Type B pancreatic cell (in vitro differentiated cells): Measurements from ENCODE around the gene EIF2AK2. TPM values are rescaled to one million over a fixed set of nuclear protein-coding genes. Genes with fewer than 3 reads are reported as not detected.
A peak's percentile ranks its signal among the peaks of the same experiment; 100 is the strongest.
"Not testable (repeated sequence)": the region's sequence is repeated elsewhere in the genome, so short reads cannot be mapped to it uniquely, and the experiment has no call there.

Experiments
- DNase-seq: peaks from one replicate; pipeline ENCODE4 v3.0.0; 2021; ENCODE audit warnings: mixed read lengths; ENCODE audit not compliant: unreplicated experiment; ENCODE audit errors: extremely low spot score
- H3K27ac Mint-ChIP-seq: 2 replicates; pipeline ENCODE4 v1.8.0; 2021; ENCODE audit warnings: mild to moderate bottlenecking, mixed read lengths
- H3K27me3 Mint-ChIP-seq: 2 replicates; pipeline ENCODE4 v1.8.0; 2021; ENCODE audit warnings: mixed read lengths
- H3K36me3 Mint-ChIP-seq: 2 replicates; pipeline ENCODE4 v1.8.0; 2021; ENCODE audit warnings: mixed read lengths
- H3K4me1 Mint-ChIP-seq: one replicate; pipeline ENCODE4 v1.8.0; 2021; ENCODE audit warnings: mixed read lengths; ENCODE audit not compliant: unreplicated experiment
- H3K4me3 Mint-ChIP-seq: 2 replicates; pipeline ENCODE4 v1.8.0; 2021; ENCODE audit warnings: mild to moderate bottlenecking, mixed read lengths
- H3K9me3 Mint-ChIP-seq: 2 replicates; pipeline ENCODE4 v1.8.0; 2021; ENCODE audit warnings: mixed read lengths
- long read RNA-seq: library from polyadenylated mRNA; unstranded; transcript quantifications from one replicate; pipeline ENCODE4 v2.0.0, GENCODE V29; 2020
- total RNA-seq: library from RNA; stranded (reverse); gene quantifications from 2 replicates; pipeline ENCODE4 v1.2.1, GENCODE V29; 2021; ENCODE audit warnings: low replicate concordance
- TF ChIP-seq, protein P1 (sequence below): fragments of 200-600 bp; sonication (generic); conservative IDR thresholded peaks from 2 replicates; pipeline ENCODE4 v1.5.0; 2021; ENCODE audit warnings: antibody characterized with exemption, mild to moderate bottlenecking

Gene EIF2AK2
- 34.9 and 37.9 TPM in 2 replicates for total RNA-seq
- long read RNA-seq, full-length matches to known transcripts: 16 of 58 reads
- long read RNA-seq, partial matches to known transcripts: 22 of 58 reads
- long read RNA-seq, other reads (novel, unspliced or antisense): 20 of 58 reads

DNA sequence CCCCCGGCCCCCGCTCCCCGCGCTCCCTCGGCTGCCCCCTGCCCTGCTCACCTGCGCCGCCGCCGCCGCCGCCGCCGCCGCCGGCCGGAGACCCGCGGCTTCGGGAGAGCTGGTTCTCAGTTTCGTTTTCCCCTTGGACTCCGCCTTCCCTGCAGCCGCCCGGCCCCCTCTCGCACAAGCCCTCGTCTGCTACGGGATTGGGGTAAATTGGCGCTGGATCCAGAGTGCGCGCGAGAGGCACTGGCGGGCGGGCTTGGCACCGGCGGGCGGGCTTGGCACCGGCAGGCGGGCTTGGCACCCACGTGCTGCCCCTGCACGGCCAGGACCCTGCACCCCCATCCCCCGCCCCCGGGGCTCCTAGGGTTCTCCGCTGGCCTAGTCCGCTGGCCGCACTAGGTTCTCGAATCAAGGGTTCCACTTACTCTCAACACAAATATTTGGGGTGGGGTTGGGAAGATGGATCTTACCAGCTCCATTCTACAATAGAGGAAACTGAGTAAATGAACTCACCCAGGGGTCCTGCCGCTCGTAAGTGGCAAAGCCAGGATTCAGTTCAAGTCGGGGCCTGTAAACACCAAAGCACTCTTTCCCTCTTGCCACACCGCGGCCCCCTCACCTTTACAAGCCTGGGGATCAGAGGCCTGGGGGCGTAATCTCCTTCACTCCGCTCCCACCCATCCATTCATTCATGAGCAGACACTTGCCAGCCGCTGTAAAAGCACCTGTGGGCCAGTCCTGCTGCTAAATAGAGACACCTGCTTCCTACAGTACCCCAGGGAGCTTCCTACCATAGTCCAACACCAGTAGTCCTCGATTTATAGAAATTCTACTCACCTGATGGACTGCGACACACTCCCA is at the start of gene EIF2AK2:
TSS of gene EIF2AK2 (minus strand) at position 124 of the 858 bp plus-strand sequence. CDS start 9,174 bp downstream, outside the sequence.
- H3K27ac Mint-ChIP-seq: peak within 1 kb of the TSS; percentile 98
- no peaks in the 10 kb centered on the region for H3K27me3 Mint-ChIP-seq
- H3K4me3 Mint-ChIP-seq: peak within 1 kb of the TSS; percentile 95
- peaks cover 25% of the 10 kb centered on the region for H3K36me3 Mint-ChIP-seq
- TF ChIP-seq, protein P1, sequence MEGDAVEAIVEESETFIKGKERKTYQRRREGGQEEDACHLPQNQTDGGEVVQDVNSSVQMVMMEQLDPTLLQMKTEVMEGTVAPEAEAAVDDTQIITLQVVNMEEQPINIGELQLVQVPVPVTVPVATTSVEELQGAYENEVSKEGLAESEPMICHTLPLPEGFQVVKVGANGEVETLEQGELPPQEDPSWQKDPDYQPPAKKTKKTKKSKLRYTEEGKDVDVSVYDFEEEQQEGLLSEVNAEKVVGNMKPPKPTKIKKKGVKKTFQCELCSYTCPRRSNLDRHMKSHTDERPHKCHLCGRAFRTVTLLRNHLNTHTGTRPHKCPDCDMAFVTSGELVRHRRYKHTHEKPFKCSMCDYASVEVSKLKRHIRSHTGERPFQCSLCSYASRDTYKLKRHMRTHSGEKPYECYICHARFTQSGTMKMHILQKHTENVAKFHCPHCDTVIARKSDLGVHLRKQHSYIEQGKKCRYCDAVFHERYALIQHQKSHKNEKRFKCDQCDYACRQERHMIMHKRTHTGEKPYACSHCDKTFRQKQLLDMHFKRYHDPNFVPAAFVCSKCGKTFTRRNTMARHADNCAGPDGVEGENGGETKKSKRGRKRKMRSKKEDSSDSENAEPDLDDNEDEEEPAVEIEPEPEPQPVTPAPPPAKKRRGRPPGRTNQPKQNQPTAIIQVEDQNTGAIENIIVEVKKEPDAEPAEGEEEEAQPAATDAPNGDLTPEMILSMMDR: no peak
- DNase-seq: peak; percentile 86
- peaks cover 12% of the 10 kb centered on the region for H3K9me3 Mint-ChIP-seq
- H3K4me1 Mint-ChIP-seq: peaks cover 22% of the 10 kb centered on the region

DNA sequence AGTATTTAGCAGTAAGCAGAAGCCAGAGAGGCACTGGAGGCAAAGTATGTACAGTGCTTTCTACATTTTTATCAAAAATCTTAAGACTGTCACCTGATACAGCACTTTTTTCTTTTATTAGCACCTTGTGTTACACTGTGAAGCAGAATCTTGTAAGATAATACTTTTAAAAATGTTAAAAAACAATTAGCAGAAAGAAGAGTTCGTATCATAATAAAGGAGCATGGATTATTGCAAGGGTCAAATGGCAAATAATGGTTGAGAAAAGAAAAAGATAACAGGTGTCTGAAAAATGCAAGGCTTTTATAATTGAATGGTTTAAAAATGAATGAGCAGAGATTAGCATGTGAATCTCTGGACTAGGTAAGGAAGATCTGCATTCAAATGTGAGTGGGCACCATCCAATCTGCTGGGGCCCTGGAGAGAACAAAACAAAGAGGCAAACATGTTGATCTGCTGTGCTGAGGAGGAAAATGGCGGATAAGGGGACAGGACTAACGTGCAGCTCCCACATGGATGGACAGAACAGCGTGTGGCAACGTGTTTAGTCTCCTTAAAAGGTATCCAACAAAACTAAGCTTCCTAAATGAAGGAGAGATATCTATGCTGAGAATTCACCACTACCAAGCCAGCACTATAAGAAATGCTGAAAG is 49.0 kb upstream of the EIF2AK2 start:
- no peak for DNase-seq
- Mint-ChIP-seq H3K27me3 (no peaks in the 10 kb centered on the region), H3K36me3 (peaks cover 76% of the 10 kb centered on the region), H3K4me1 (no peaks in the 10 kb centered on the region), H3K4me3 (no peak overlapping the region), H3K27ac (no peak overlapping the region), H3K9me3 (peaks cover 4% of the 10 kb centered on the region)
- TF ChIP-seq, protein P1: no peak

DNA sequence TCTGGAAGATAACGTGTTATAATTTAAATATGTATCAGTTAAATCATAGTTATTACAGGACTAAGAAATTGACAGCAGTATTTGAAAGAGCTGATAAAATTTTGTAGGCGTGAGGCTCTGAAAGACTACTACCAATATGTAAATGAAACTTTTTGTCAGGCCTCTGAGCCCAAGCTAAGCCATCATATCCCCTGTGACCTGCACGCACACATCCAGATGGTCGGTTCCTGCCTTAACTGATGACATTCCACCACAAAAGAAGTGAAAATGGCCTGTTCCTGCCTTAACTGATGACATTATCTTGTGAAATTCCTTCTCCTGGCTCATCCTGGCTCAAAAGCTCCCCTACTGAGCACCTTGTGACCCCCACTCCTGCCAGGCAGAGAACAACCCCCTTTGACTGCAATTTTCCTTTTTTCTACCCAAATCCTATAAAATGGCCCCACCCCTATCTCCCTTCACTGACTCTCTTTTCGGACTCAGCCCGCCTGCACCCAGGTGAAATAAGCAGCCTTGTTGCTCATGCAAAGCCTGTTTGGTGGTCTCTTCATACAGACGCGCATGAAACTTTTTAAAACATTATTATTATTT is 48.4 kb upstream of the EIF2AK2 start:
- not testable (repeated sequence) for H3K4me3 Mint-ChIP-seq, H3K27me3 Mint-ChIP-seq, DNase-seq, H3K9me3 Mint-ChIP-seq, H3K4me1 Mint-ChIP-seq, H3K27ac Mint-ChIP-seq
- peaks cover 69% of the 10 kb centered on the region for H3K36me3 Mint-ChIP-seq

DNA sequence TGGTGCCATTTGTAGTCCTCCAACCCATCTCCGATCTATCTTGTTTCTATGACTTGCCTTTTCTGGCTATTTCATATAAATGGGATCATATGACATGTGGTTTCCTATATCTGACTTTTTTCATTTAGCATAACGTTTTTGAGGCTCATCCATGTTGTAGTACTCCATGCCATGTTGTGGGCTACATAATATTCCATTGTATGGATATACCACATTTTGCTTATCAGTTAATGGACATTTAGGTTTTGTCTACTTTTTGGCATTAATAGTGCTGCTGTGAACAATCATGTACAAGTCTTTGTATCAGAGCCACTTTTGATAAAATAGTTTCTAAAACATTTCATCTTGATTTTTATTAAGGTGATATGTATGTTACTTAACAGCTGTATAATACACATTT is 46.9 kb upstream of the EIF2AK2 start:
- Mint-ChIP-seq H3K4me1 (no peaks in the 10 kb centered on the region), H3K36me3 (peaks cover 55% of the 10 kb centered on the region), H3K9me3 (peaks cover 4% of the 10 kb centered on the region)

DNA sequence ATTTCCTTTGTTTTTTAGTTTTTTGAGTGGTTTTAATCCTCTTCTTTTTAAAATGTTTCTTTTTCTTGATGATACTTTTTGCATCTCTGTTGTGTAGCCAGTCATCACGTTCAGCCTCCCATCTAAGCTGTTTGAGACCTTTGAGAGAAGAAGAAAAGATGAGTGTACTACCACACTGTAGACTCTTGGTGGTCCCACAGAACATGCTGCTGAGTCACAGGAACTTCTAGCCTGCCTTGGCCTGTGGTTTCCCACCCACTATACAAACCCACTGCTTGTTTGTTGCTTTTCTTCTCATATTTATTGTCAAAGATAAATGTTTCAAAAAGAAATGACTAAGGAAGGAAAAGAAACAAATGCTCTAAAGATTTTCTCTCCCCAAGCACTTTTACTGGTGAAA is 45.0 kb upstream of the EIF2AK2 start:
- H3K9me3 Mint-ChIP-seq: no peaks in the 10 kb centered on the region
- TF ChIP-seq, protein P1: no peak
- no peaks in the 10 kb centered on the region for H3K4me1 Mint-ChIP-seq
- no peak for DNase-seq
- peaks cover 35% of the 10 kb centered on the region for H3K36me3 Mint-ChIP-seq
- H3K27me3 Mint-ChIP-seq: no peaks in the 10 kb centered on the region
- no peak overlapping the region for H3K4me3 Mint-ChIP-seq
- H3K27ac Mint-ChIP-seq: no peak overlapping the region

More for the DNA sequence above, 46.9 kb upstream of the EIF2AK2 start:
- H3K27me3 Mint-ChIP-seq: no peaks in the 10 kb centered on the region
- no peak overlapping the region for H3K27ac Mint-ChIP-seq
- TF ChIP-seq, protein P1: no peak
- no peak for DNase-seq
- H3K4me3 Mint-ChIP-seq: no peak overlapping the region
